Fibroblast of lung (primary cell): ENCODE results near the gene CREB3L1. TPM values are rescaled to one million over a fixed set of nuclear protein-coding genes. Genes with fewer than 3 reads are reported as not detected.

ENCODE experiments used
- DNase-seq, 2 donors: peaks; one replicate each; pipeline versions ENCODE4 v3.0.0 to v3.0.0-alpha.2; 2010; ENCODE audit warnings: low read depth in 2 of 2
- H2AFZ ChIP-seq: 2 replicates; pipeline ENCODE4 v1.5.1; 2012; ENCODE audit warnings: low read length, control low read depth, inconsistent platforms
- H3K27ac ChIP-seq: 2 replicates; pipeline ENCODE4 v1.5.1; 2011; ENCODE audit warnings: low read length, control low read depth; ENCODE audit not compliant: insufficient read depth
- H3K27me3 ChIP-seq: 2 replicates; pipeline ENCODE4 v1.5.1; 2011; ENCODE audit warnings: mild to moderate bottlenecking, low read length; ENCODE audit not compliant: control insufficient read depth, insufficient read depth
- H3K36me3 ChIP-seq: 2 replicates; pipeline ENCODE4 v1.5.1; 2011; ENCODE audit warnings: low read length; ENCODE audit not compliant: control insufficient read depth, insufficient read depth
- H3K4me1 ChIP-seq: 2 replicates; pipeline ENCODE4 v1.5.1; 2011; ENCODE audit warnings: low read length; ENCODE audit not compliant: control insufficient read depth, insufficient read depth; ENCODE audit errors: extremely low read depth
- H3K4me2 ChIP-seq: 2 replicates; pipeline ENCODE4 v1.5.1; 2011; ENCODE audit warnings: low read length, control low read depth; ENCODE audit not compliant: insufficient read depth; ENCODE audit errors: extremely low read depth
- H3K4me3 ChIP-seq, 4 experiments: fragments of 200-600 bp in 1 of 4; sonication (generic) in 1 of 4; replicated peaks in 1 of 4; 2 replicates each; pipeline ENCODE4 v1.5.1; 2011 to 2016; ENCODE audit warnings: low read length in 4 of 4, low read depth in 3 of 4, mild to moderate bottlenecking in 3 of 4, control low read depth in 2 of 4, inconsistent platforms in 1 of 4, mixed read lengths in 1 of 4; ENCODE audit not compliant: insufficient read depth in 1 of 4; ENCODE audit errors: control extremely low read depth in 1 of 4
- H3K79me2 ChIP-seq: 2 replicates; pipeline ENCODE4 v1.5.1; 2012; ENCODE audit warnings: mild to moderate bottlenecking, low read length, inconsistent platforms; ENCODE audit not compliant: control insufficient read depth, insufficient read depth
- H3K9ac ChIP-seq: 2 replicates; pipeline ENCODE4 v1.5.1; 2011; ENCODE audit warnings: mild to moderate bottlenecking, low read length, control low read depth; ENCODE audit not compliant: insufficient read depth
- H3K9me3 ChIP-seq: 2 replicates; pipeline ENCODE4 v1.5.1; 2012; ENCODE audit warnings: low read depth, low read length; ENCODE audit not compliant: control insufficient read depth, insufficient read depth
- H4K20me1 ChIP-seq: 2 replicates; pipeline ENCODE4 v1.5.1; 2011; ENCODE audit warnings: low read length; ENCODE audit not compliant: control insufficient read depth, insufficient read depth; ENCODE audit errors: extremely low read depth
- CTCF ChIP-seq, 2 donors: IDR thresholded peaks in 1 of 2; conservative IDR thresholded peaks in 1 of 2; 1 replicate in 1 of 2; 2 replicates in 1 of 2; pipeline ENCODE4 v1.5.1; 2011 to 2012; ENCODE audit warnings: low read length in 2 of 2, control low read depth in 1 of 2, inconsistent platforms in 1 of 2, low read depth in 1 of 2, mild to moderate bottlenecking in 1 of 2
- EZH2 ChIP-seq: IDR thresholded peaks from 2 replicates; pipeline ENCODE4 v1.5.1; 2012; ENCODE audit warnings: low read length, control low read depth, mild to moderate bottlenecking; ENCODE audit errors: missing control alignments
- polyA plus RNA-seq, 2 donors: library from polyadenylated mRNA; depleted of rRNA in 1 of 2; stranded (reverse) in 1 of 2; unstranded in 1 of 2; fragments of >200 nt; gene quantifications; 2 replicates each; pipeline ENCODE4 v1.2.1, GENCODE V29; 2011 to 2012; ENCODE audit warnings: missing spikeins in 1 of 2
- total RNA-seq: library from RNA; depleted of rRNA; stranded (reverse); fragments of >200 nt; gene quantifications from 2 replicates; pipeline ENCODE4 v1.2.1, GENCODE V29; 2014

Gene CREB3L1
- total and polyA plus RNA-seq, 2 donors (not counting 1 experiment from before 2014, with no cell fraction given), result 18.8 to 28.4 TPM

DNA sequence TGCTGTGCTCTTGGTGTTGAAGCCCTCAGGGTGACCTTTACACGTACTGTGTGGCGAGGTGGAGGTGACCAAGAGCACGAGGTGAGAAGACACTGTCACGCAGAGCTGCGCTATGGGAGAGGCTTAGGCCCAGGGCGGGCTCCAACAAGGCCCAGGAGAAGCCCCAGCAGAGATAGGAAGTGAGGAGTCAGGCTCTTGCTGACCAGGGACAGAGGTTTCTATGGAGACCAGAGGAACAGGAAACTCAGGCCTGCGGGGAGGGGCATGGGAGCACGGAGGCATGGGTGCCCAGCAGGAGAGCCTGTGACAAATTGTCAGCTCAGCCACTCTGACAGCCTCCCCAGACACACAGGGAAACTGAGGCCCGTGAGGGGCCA lies 85.6 kb downstream of the CREB3L1 start:
- H3K4me2 ChIP-seq, result no peak overlapping the region
- peak in 1 of 2 donors; percentile 74 for DNase-seq
- no peak overlapping the region for H3K4me3 ChIP-seq
- no peaks in the 10 kb centered on the region for H4K20me1 ChIP-seq
- peaks cover 27% of the 10 kb centered on the region for H3K4me1 ChIP-seq
- H2AFZ ChIP-seq, result no peak overlapping the region
- H3K9ac ChIP-seq, result peak overlapping the region; percentile 62
- H3K36me3 ChIP-seq, result no peaks in the 10 kb centered on the region
- H3K9me3 ChIP-seq, result no peaks in the 10 kb centered on the region
- no peaks in the 10 kb centered on the region for H3K27me3 ChIP-seq
- peaks cover 15% of the 10 kb centered on the region for H3K79me2 ChIP-seq
- H3K27ac ChIP-seq, result peak overlapping the region; percentile 76
- TF ChIP-seq EZH2, result no peak
- TF ChIP-seq CTCF (conservative IDR thresholded peaks at IDR 0.05 in 1 of 2, IDR thresholded peaks at IDR 0.05 in 1 of 2; ENCODE audit: low read depth in 1 of 2, low read length in 2 of 2), result no peak

- H3K27me3 ChIP-seq, result no peaks in the 10 kb centered on the region
- peaks cover 27% of the 10 kb centered on the region for H3K4me1 ChIP-seq
- peak overlapping the region; percentile 76 for H3K27ac ChIP-seq
- peak overlapping the region; percentile 62 for H3K9ac ChIP-seq
- H3K4me2 ChIP-seq, result no peak overlapping the region
- no peak overlapping the region for H3K4me3 ChIP-seq
- DNase-seq, result peak in 1 of 2 donors; percentile 57
- H3K9me3 ChIP-seq, result no peaks in the 10 kb centered on the region
- TF ChIP-seq EZH2 (no peak), CTCF (conservative IDR thresholded peaks at IDR 0.05 in 1 of 2, IDR thresholded peaks at IDR 0.05 in 1 of 2; ENCODE audit: low read depth in 1 of 2, low read length in 2 of 2) (no peak)
- H3K79me2 ChIP-seq, result peaks cover 15% of the 10 kb centered on the region
- no peaks in the 10 kb centered on the region for H4K20me1 ChIP-seq
- H2AFZ ChIP-seq, result no peak overlapping the region
- no peaks in the 10 kb centered on the region for H3K36me3 ChIP-seq
These were observed 86.1 kb downstream of the CREB3L1 start for GRCh38 chr11:46363455-46364005.

DNA sequence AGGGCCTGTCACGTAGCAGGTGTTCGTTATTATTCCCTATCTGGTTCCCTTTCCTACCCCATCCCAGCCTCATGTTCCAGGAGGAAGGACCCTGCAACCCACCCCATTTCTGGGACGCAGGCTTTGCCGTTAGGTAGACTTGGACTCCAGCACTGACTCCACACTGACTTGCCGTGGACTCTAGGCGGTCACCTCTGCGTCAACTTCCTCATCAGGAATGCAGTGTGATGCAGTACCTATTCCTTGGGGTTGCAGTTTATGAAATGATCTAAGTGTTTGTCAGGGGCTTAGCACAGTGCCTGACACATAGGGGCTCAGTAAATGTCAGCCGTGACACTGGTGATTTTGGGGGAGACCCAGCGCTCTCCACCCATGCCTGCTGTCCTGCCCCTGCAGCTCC lies 86.6 kb downstream of the CREB3L1 start:
- Histone ChIP-seq H3K9ac (no peak overlapping the region), H3K9me3 (no peaks in the 10 kb centered on the region), H4K20me1 (no peaks in the 10 kb centered on the region), H3K36me3 (peaks cover 1% of the 10 kb centered on the region), H3K4me3 (no peak overlapping the region), H3K4me2 (no peak overlapping the region), H3K27ac (peak overlapping the region; percentile 76), H3K4me1 (peaks cover 27% of the 10 kb centered on the region), H3K79me2 (peaks cover 15% of the 10 kb centered on the region), H3K27me3 (no peaks in the 10 kb centered on the region), H2AFZ (no peak overlapping the region)
- no peak for DNase-seq
- TF ChIP-seq EZH2, result no peak
- TF ChIP-seq CTCF (conservative IDR thresholded peaks at IDR 0.05 in 1 of 2, IDR thresholded peaks at IDR 0.05 in 1 of 2; ENCODE audit: low read depth in 1 of 2, low read length in 2 of 2), result no peak
